Stimulated activated memory B cell treated with anti-CD40 and anti-IgM and Interleukin-4, amounts not matched to agents 10 μg/mL and 1 μg/mL and 100 μg/mL, for 72 hours (primary cell): ENCODE measurements around the gene SEZ6L2.
"Not testable (repeated sequence)": the region's sequence is repeated elsewhere in the genome, so short reads cannot be mapped to it uniquely, and the experiment has no call there.

Experiments used
- ATAC-seq: fragments of 150-1000 bp; cut with Tn5 transposase; 2 replicates; pipeline ENCODE4 v1.10.0; 2021
- H3K27ac Mint-ChIP-seq: one replicate; pipeline ENCODE4 v1.8.0; 2022; ENCODE audit warnings: mild to moderate bottlenecking, mixed read lengths
- H3K27me3 Mint-ChIP-seq: one replicate; pipeline ENCODE4 v1.8.0; 2022; ENCODE audit warnings: mixed read lengths
- H3K36me3 Mint-ChIP-seq: one replicate; pipeline ENCODE4 v1.8.0; 2022; ENCODE audit warnings: mixed read lengths
- H3K4me1 Mint-ChIP-seq: one replicate; pipeline ENCODE4 v1.8.0; 2022; ENCODE audit warnings: mixed read lengths
- H3K4me3 Mint-ChIP-seq: one replicate; pipeline ENCODE4 v1.8.0; 2022; ENCODE audit warnings: mild to moderate bottlenecking, moderate library complexity, mixed read lengths
- H3K9me3 Mint-ChIP-seq: one replicate; pipeline ENCODE4 v1.8.0; 2022; ENCODE audit warnings: mixed read lengths

The SEZ6L2 gene

GRCh38 chr16:29916979-29917378 lies 17.6 kb upstream of the SEZ6L2 start:
- Mint-ChIP-seq H3K27ac (no peak overlapping the region), H3K4me1 (peaks cover 12% of the 10 kb centered on the region), H3K27me3 (no peaks in the 10 kb centered on the region), H3K9me3 (no peaks in the 10 kb centered on the region), H3K4me3 (no peak overlapping the region), H3K36me3 (peaks cover 59% of the 10 kb centered on the region)
- ATAC-seq, result no peak

- Mint-ChIP-seq H3K27ac (no peak overlapping the region), H3K4me1 (peaks cover 8% of the 10 kb centered on the region), H3K9me3 (no peaks in the 10 kb centered on the region), H3K4me3 (no peak overlapping the region), H3K36me3 (peaks cover 50% of the 10 kb centered on the region), H3K27me3 (no peaks in the 10 kb centered on the region)
- no peak for ATAC-seq
Observed at GRCh38 chr16:29915590-29916247, 16.4 kb upstream of the SEZ6L2 start.

DNA sequence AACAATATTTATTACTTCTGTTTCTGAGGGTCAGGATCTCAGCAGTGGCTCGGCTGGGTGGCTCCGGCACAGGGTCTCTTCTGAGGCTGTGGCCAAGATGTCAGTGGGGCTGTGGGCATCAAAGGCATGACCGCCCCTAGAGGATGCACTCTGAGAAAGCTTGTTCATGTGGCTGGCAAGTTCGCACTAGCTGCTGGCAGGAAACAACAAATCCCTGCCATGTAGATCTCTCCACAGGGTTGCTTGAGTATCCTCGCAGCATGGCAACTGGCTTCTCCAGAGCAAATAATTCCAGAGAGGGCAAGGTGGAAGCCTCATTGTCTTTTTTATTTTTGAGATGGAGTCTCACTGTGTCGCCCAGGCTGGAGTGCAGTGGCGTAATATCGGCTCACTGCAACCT lies 14.2 kb upstream of the SEZ6L2 start:
- no peaks in the 10 kb centered on the region for H3K27me3 Mint-ChIP-seq
- no peak overlapping the region for H3K27ac Mint-ChIP-seq
- no peak for ATAC-seq
- H3K4me3 Mint-ChIP-seq, result no peak overlapping the region
- H3K4me1 Mint-ChIP-seq, result peaks cover 10% of the 10 kb centered on the region
- H3K9me3 Mint-ChIP-seq, result no peaks in the 10 kb centered on the region
- peaks cover 46% of the 10 kb centered on the region for H3K36me3 Mint-ChIP-seq

- Mint-ChIP-seq H3K27ac (no peak overlapping the region), H3K27me3 (no peaks in the 10 kb centered on the region), H3K4me3 (no peak overlapping the region), H3K36me3 (peaks cover 52% of the 10 kb centered on the region), H3K9me3 (no peaks in the 10 kb centered on the region), H3K4me1 (peaks cover 15% of the 10 kb centered on the region)
- no peak for ATAC-seq
Observed at GRCh38 chr16:29912087-29912486, 12.7 kb upstream of the SEZ6L2 start.

- no peak for ATAC-seq
- Mint-ChIP-seq H3K9me3 (no peaks in the 10 kb centered on the region), H3K27me3 (no peaks in the 10 kb centered on the region), H3K4me3 (no peak overlapping the region), H3K4me1 (peaks cover 15% of the 10 kb centered on the region), H3K27ac (no peak overlapping the region), H3K36me3 (peaks cover 54% of the 10 kb centered on the region)
Observed at GRCh38 chr16:29911676-29912010, 12.3 kb upstream of the SEZ6L2 start.

GRCh38 chr16:29910819-29911675 lies 11.7 kb upstream of the SEZ6L2 start:
- no peak for ATAC-seq
- no peaks in the 10 kb centered on the region for H3K27me3 Mint-ChIP-seq
- H3K27ac Mint-ChIP-seq, result no peak overlapping the region
- peaks cover 54% of the 10 kb centered on the region for H3K36me3 Mint-ChIP-seq
- peaks cover 15% of the 10 kb centered on the region for H3K4me1 Mint-ChIP-seq
- no peak overlapping the region for H3K4me3 Mint-ChIP-seq
- no peaks in the 10 kb centered on the region for H3K9me3 Mint-ChIP-seq

DNA sequence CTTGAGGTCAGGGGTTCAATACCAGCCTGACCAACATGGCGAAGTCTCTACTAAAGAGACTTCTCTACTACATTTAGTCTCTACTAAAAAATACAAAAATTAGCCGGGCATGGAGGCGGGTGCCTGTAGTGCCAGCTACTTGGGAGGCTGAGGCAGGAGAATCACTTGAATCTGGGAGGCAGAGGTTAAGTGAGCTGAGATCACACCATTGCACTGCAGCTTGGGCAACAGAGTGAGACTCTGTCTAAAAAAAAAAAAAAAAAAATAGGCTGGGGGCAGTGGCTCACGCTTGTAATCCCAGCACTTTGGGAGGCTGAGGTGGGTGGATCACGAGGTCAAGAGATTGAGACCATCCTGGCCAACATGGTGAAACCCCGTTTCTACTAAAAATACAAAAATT lies 10.5 kb upstream of the SEZ6L2 start:
- peaks cover 42% of the 10 kb centered on the region for H3K36me3 Mint-ChIP-seq
- not testable (repeated sequence) for ATAC-seq, H3K4me3 Mint-ChIP-seq, H3K27me3 Mint-ChIP-seq, H3K9me3 Mint-ChIP-seq, H3K27ac Mint-ChIP-seq
- H3K4me1 Mint-ChIP-seq, result peaks cover 15% of the 10 kb centered on the region

DNA sequence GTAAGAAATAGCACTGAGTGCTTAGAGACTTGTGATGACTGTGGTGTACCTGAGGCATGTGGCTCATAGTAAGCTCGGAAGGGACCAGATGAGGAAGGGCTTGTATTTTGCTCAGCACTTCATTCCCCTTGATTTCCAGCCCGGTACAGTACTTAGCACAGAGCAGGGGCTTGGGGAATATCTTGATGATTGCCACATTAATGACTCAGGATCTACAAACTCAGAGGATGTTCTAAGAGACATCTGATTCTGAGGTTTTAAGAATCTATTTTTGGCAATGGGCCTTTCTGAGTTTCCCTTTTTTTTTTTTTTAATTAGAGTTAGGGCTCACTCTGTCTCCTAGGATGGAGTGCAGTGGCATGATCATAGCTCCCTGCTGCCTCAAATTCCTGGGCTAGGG lies 10.0 kb upstream of the SEZ6L2 start:
- H3K36me3 Mint-ChIP-seq, result peaks cover 38% of the 10 kb centered on the region

GRCh38 chr16:29908719-29909220 lies 9.4 kb upstream of the SEZ6L2 start:
- no peak overlapping the region for H3K4me3 Mint-ChIP-seq
- H3K27ac Mint-ChIP-seq, result no peak overlapping the region
- H3K4me1 Mint-ChIP-seq, result peaks cover 15% of the 10 kb centered on the region
- no peaks in the 10 kb centered on the region for H3K27me3 Mint-ChIP-seq
- peaks cover 32% of the 10 kb centered on the region for H3K36me3 Mint-ChIP-seq
- H3K9me3 Mint-ChIP-seq, result no peaks in the 10 kb centered on the region
- ATAC-seq, result no peak

More for the DNA sequence above, 10.0 kb upstream of the SEZ6L2 start:
- no peak overlapping the region for H3K4me3 Mint-ChIP-seq
- ATAC-seq, result no peak
- H3K4me1 Mint-ChIP-seq, result peaks cover 15% of the 10 kb centered on the region
- no peaks in the 10 kb centered on the region for H3K27me3 Mint-ChIP-seq
- no peak overlapping the region for H3K27ac Mint-ChIP-seq
- H3K9me3 Mint-ChIP-seq, result no peaks in the 10 kb centered on the region

DNA sequence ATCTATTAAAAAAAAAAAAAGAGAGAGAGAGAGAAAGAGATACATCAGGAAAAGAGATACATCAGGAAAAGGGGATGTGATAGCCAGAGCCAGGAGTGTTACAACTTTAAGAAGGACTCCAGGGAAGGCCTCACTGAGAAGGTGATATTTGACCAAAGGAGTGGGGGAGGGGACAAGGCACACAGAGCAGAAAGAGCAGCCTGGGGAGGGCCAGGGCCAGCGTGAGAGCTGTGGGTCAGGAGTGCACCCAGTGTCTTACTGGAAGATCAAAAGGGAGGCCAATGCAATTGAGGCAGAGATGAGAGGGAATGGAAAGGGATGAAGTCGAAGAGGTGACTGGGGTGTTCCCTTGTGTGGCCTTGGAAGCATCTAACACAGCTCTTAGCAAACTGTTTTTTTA lies 8.6 kb upstream of the SEZ6L2 start:
- H3K4me1 Mint-ChIP-seq, result peaks cover 15% of the 10 kb centered on the region
- H3K9me3 Mint-ChIP-seq, result no peaks in the 10 kb centered on the region
- no peak overlapping the region for H3K4me3 Mint-ChIP-seq
- no peaks in the 10 kb centered on the region for H3K27me3 Mint-ChIP-seq
- ATAC-seq, result no peak
- H3K36me3 Mint-ChIP-seq, result peaks cover 24% of the 10 kb centered on the region
- H3K27ac Mint-ChIP-seq, result no peak overlapping the region

- no peak for ATAC-seq
- Mint-ChIP-seq H3K9me3 (no peaks in the 10 kb centered on the region), H3K4me1 (peaks cover 15% of the 10 kb centered on the region), H3K27me3 (peaks cover 7% of the 10 kb centered on the region), H3K27ac (no peak overlapping the region), H3K4me3 (no peak overlapping the region), H3K36me3 (peaks cover 19% of the 10 kb centered on the region)
Observed at GRCh38 chr16:29906520-29907244, 7.3 kb upstream of the SEZ6L2 start.

DNA sequence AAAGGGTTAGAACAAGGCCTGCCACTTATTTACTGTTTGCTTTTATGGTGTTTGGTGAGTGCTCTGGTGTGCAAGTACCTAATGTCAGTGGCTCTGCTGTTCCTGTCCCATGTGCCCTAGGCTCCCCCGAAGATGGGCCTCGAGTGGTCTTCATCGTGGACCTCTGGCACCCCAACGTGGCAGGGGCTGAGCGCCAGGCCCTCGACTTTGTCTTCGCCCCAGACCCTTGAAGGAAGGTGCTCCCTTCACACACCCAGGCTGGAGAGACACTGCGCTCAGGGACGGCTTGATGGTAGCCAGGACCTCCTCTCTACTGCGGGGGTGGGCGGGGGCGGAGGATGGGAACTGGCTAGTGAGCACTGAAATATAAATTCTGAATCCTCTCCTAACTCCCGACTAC lies 6.3 kb upstream of the SEZ6L2 start:
- no peak overlapping the region for H3K4me3 Mint-ChIP-seq
- no peak overlapping the region for H3K27ac Mint-ChIP-seq
- peaks cover 19% of the 10 kb centered on the region for H3K36me3 Mint-ChIP-seq
- H3K9me3 Mint-ChIP-seq, result no peaks in the 10 kb centered on the region
- H3K27me3 Mint-ChIP-seq, result peaks cover 12% of the 10 kb centered on the region
- ATAC-seq, result no peak
- peaks cover 19% of the 10 kb centered on the region for H3K4me1 Mint-ChIP-seq

DNA sequence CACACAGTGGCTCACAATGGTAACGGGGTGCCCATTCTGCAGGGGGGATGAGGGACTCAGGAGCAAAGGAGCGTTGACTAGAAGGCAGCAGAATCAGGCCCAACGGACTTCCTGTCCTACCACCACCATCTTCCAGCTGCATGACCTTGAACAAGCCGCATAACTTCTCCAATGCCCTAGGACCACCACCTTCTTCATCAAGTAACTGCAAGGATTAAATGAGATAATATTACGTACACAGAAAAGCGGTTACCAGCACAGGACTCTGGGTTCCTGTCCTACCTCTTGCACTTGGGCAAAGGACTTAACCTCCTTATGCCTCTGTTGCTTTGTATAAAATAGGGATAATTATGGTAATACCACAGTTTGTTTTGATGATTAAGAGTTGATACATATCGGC lies 5.6 kb upstream of the SEZ6L2 start:
- ATAC-seq, result no peak
- Mint-ChIP-seq H3K4me3 (no peak overlapping the region), H3K27ac (no peak overlapping the region), H3K9me3 (no peaks in the 10 kb centered on the region), H3K36me3 (peaks cover 19% of the 10 kb centered on the region), H3K27me3 (peaks cover 20% of the 10 kb centered on the region), H3K4me1 (peaks cover 25% of the 10 kb centered on the region)

- Mint-ChIP-seq H3K4me1 (peaks cover 21% of the 10 kb centered on the region), H3K4me3 (no peak overlapping the region), H3K27me3 (peaks cover 28% of the 10 kb centered on the region), H3K36me3 (peaks cover 14% of the 10 kb centered on the region), H3K9me3 (no peaks in the 10 kb centered on the region), H3K27ac (no peak overlapping the region)
- no peak for ATAC-seq
Observed at GRCh38 chr16:29903590-29903989, 4.2 kb upstream of the SEZ6L2 start.

DNA sequence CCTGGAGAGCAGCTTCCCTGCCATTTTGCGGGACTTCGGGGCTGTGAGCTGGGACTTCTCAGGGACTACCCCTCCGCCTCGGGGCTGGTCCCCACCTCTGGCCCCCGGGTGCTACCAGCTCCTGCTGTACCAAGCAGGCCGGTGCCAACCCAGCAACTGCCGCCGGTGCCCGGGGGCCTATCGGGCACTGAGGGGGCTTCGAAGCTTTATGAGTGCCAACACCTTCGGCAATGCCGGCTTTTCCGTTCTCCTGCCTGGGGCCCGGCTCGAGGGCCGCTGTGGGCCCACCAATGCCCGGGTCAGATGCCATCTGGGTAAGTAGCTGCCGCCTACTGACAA lies 2.2 kb upstream of the SEZ6L2 start:
- Mint-ChIP-seq H3K27ac (no peak overlapping the region), H3K9me3 (no peaks in the 10 kb centered on the region), H3K27me3 (peaks cover 49% of the 10 kb centered on the region), H3K4me1 (peaks cover 27% of the 10 kb centered on the region), H3K4me3 (no peak overlapping the region), H3K36me3 (peaks cover 5% of the 10 kb centered on the region)
- no peak for ATAC-seq
